Pancreas (tissue), 10 donors: Measurements from ENCODE around the gene CERKL. TPM values are rescaled to one million over a fixed set of nuclear protein-coding genes. Genes with fewer than 3 reads are reported as not detected.

Experiments
- ATAC-seq, 4 donors: fragments of 200-7000 bp; cut with Tn5 transposase; one replicate each; pipeline versions ENCODE4 v1.8.0 to v1.9.1; 2020; ENCODE audit warnings: mild to moderate bottlenecking in 4 of 4, moderate library complexity in 4 of 4
- DNase-seq, 6 donors: peaks; one replicate each; pipeline ENCODE4 v3.0.0-alpha.2; 2020
- FAIRE-seq: peaks from 2 replicates; lab custom pipeline; 2012; peaks lifted over from hg19 to GRCh38; lab: Jason Lieb, UNC
- H3K27ac ChIP-seq, 4 donors: fragments of 200-600 bp; sonication (generic); 1 replicate in 3 of 4; 2 replicates in 1 of 4; pipeline versions ENCODE4 v1.5.0 to v1.8.0; 2020
- H3K27me3 ChIP-seq, 4 donors: fragments of 200-600 bp; one replicate each; pipeline ENCODE4 v1.8.0; 2021
- H3K36me3 ChIP-seq, 3 donors: fragments of 200-600 bp; sonication (generic) in 1 of 3; one replicate each; pipeline versions ENCODE4 v1.5.0 to v1.8.0; 2020 to 2021
- H3K4me1 ChIP-seq, 3 donors: fragments of 200-600 bp; one replicate each; pipeline ENCODE4 v1.8.0; 2021
- H3K4me3 ChIP-seq, 4 donors: fragments of 200-600 bp; sonication (generic) in 2 of 4; one replicate each; pipeline versions ENCODE4 v1.5.0 to v1.8.0; 2020 to 2021
- H3K9me3 ChIP-seq, 4 donors: fragments of 200-600 bp; one replicate each; pipeline ENCODE4 v1.8.0; 2021
- CTCF ChIP-seq, 4 donors: fragments of 200-600 bp; sonication (generic) in 3 of 4; IDR thresholded peaks; one replicate each; pipeline versions ENCODE4 v1.5.0 to v1.8.0; 2021; ENCODE audit warnings: antibody characterized with exemption in 4 of 4
- whole genome bisulfite sequencing, 2 donors: extraction: QIAGEN DNeasy Blood & Tissue Kit; methylation state at CpG; one replicate each; pipeline ENCODE4 v1.1.7; 2013; 5-methylcytosine and 5-hydroxymethylcytosine counted together
- intact Hi-C, 3 donors: fragments of 100-400 bp; cut with DNase I; formaldehyde crosslinking; loops; one replicate each; pipeline versions ENCODE4 v1.11.1 to v1.14.2; 2022
- polyA plus RNA-seq, 2 donors: library from polyadenylated mRNA; stranded (reverse); fragments of 200-250 nt; gene quantifications; one replicate each; pipeline ENCODE4 v1.2.3, GENCODE V29; 2013
- total RNA-seq, 6 donors: library from RNA; stranded (reverse); fragmentation: NEBNext Ultra II Directional in 4 of 6; extraction: Animal tissue kit (Norgen Biotek cat#: 25700) in 4 of 6; gene quantifications; one replicate each; pipeline versions ENCODE4 v1.2.1 to v1.2.4, GENCODE V29; 2021 to 2023
- donor health status: healthy with polysubstance abuse.
- donor health status: DM: no; HTN: no; CAD: no; lungs with moderate emphysema.
- donor health status: DM: no; HTN: no; CAD: no.
- donor health status: control.
- donor health status: control.
- donor health status: Bipolar disorder and iron deficiency.
- donor health status: DM: yes; HTN: yes; CAD: no.
- donor health status: DM: no; HTN: no; CAD: no.
- donor health status: DM: no; HTN: no; CAD: no.
- donor health status: DM: yes; HTN: yes; CAD: no.

Gene CERKL
- total and polyA plus RNA-seq, 8 donors, result 0.16 to 4.6 (median 0.56) TPM

GRCh38 chr2:181621779-181622490 is 35.0 kb downstream of the CERKL start:
- FAIRE-seq (no peak), DNase-seq (no peak), ATAC-seq (no peak)
- Histone ChIP-seq H3K27ac (no peak overlapping the region), H3K4me3 (no peak overlapping the region), H3K4me1 (no peaks in the 10 kb centered on the region), H3K36me3 (no peaks in the 10 kb centered on the region), H3K9me3 (no peaks in the 10 kb centered on the region), H3K27me3 (no peaks in the 10 kb centered on the region)
- TF ChIP-seq CTCF (IDR thresholded peaks at IDR 0.05), result no peak
- WGBS, 2 donors, result 90 to 91% methylated on average over 3 of the region's 3 CpGs
- intact Hi-C loops, result no loop called here

- 63 to 72% methylated on average over 2 of the region's 2 CpGs for WGBS, 2 donors
- intact Hi-C loops, result no loop called here
- FAIRE-seq, result no peak
- no peak overlapping the region for H3K27ac ChIP-seq
- H3K4me1 ChIP-seq, result no peaks in the 10 kb centered on the region
- TF ChIP-seq CTCF (IDR thresholded peaks at IDR 0.05), result no peak
- no peaks in the 10 kb centered on the region for H3K9me3 ChIP-seq
- no peak for DNase-seq
- ATAC-seq, result no peak
- no peaks in the 10 kb centered on the region for H3K36me3 ChIP-seq
- H3K4me3 ChIP-seq, result no peak overlapping the region
- H3K27me3 ChIP-seq, result no peaks in the 10 kb centered on the region
Observed at GRCh38 chr2:181619516-181619915, 37.4 kb downstream of the CERKL start.

- Histone ChIP-seq H3K9me3 (no peaks in the 10 kb centered on the region), H3K4me3 (no peak overlapping the region), H3K27me3 (no peaks in the 10 kb centered on the region), H3K36me3 (no peaks in the 10 kb centered on the region), H3K27ac (no peak overlapping the region), H3K4me1 (no peaks in the 10 kb centered on the region)
- intact Hi-C loops, result no loop called here
- no peak for DNase-seq
- no peak for FAIRE-seq
- 33 to 34% methylated on average over 1 of the region's 1 CpG for WGBS, 2 donors
- ATAC-seq, result no peak
- TF ChIP-seq CTCF (IDR thresholded peaks at IDR 0.05), result no peak
Observed at GRCh38 chr2:181616715-181617114, 40.2 kb downstream of the CERKL start.

- Histone ChIP-seq H3K4me1 (no peaks in the 10 kb centered on the region), H3K27me3 (no peaks in the 10 kb centered on the region), H3K27ac (no peak overlapping the region), H3K36me3 (no peaks in the 10 kb centered on the region), H3K9me3 (no peaks in the 10 kb centered on the region), H3K4me3 (no peak overlapping the region)
- ATAC-seq (peak in 2 of 4 donors; percentile 18 to 80), DNase-seq (no peak), FAIRE-seq (no peak)
- WGBS, 2 donors, result 76 to 78% methylated on average over 7 of the region's 7 CpGs
- TF ChIP-seq CTCF (IDR thresholded peaks at IDR 0.05), result no peak
- intact Hi-C loops, result no loop called here
Observed at GRCh38 chr2:181614874-181615638, 41.8 kb downstream of the CERKL start.

GRCh38 chr2:181613241-181613640 is 43.7 kb downstream of the CERKL start:
- WGBS, 2 donors, result 26% methylated on average over 2 of the region's 2 CpGs
- no peak overlapping the region for H3K4me3 ChIP-seq

More at GRCh38 chr2:181613241-181613640, 43.7 kb downstream of the CERKL start:
- no peak for DNase-seq
- FAIRE-seq, result no peak
- Histone ChIP-seq H3K9me3 (no peaks in the 10 kb centered on the region), H3K27me3 (no peaks in the 10 kb centered on the region), H3K36me3 (no peaks in the 10 kb centered on the region), H3K4me1 (no peaks in the 10 kb centered on the region), H3K27ac (no peak overlapping the region)
- ATAC-seq, result no peak
- intact Hi-C loops, result no loop called here
- TF ChIP-seq CTCF (IDR thresholded peaks at IDR 0.05), result no peak
